ENCODE measurements around the gene BICC1.

The BICC1 gene

GRCh38 chr10:58840840-58841435 lies 328.3 kb downstream of the BICC1 start:
- no peak for TF ChIP-seq CTCF (IDR thresholded peaks at IDR 0.05; ENCODE audit: insufficient read depth, low read depth, low read length, missing control alignments)
- H3K4me3 ChIP-seq (ENCODE audit: low read depth, low read length): no peak overlapping the region
- DNase-seq (ENCODE audit: low read depth): no peak

GRCh38 chr10:58842860-58843376 lies 330.2 kb downstream of the BICC1 start:
- no peak for DNase-seq (ENCODE audit: low read depth)

GRCh38 chr10:58843760-58844159 lies 331.1 kb downstream of the BICC1 start:
- no peak for TF ChIP-seq CTCF (IDR thresholded peaks at IDR 0.05; ENCODE audit: insufficient read depth, low read depth, low read length, missing control alignments)
- no peak overlapping the region for H3K4me3 ChIP-seq (ENCODE audit: low read depth, low read length)
- no peak for DNase-seq (ENCODE audit: low read depth)

More at GRCh38 chr10:58842860-58843376, 330.2 kb downstream of the BICC1 start:
- H3K4me3 ChIP-seq (ENCODE audit: low read depth, low read length): no peak overlapping the region
- no peak for TF ChIP-seq CTCF (IDR thresholded peaks at IDR 0.05; ENCODE audit: insufficient read depth, low read depth, low read length, missing control alignments)

GRCh38 chr10:58844680-58845079 lies 332.0 kb downstream of the BICC1 start:
- no peak for DNase-seq (ENCODE audit: low read depth)
- no peak for TF ChIP-seq CTCF (IDR thresholded peaks at IDR 0.05; ENCODE audit: insufficient read depth, low read depth, low read length, missing control alignments)

GRCh38 chr10:58846856-58847255 lies 334.2 kb downstream of the BICC1 start:
- TF ChIP-seq CTCF (IDR thresholded peaks at IDR 0.05; ENCODE audit: insufficient read depth, low read depth, low read length, missing control alignments): no peak
- H3K4me3 ChIP-seq (ENCODE audit: low read depth, low read length): no peak overlapping the region
- no peak for DNase-seq (ENCODE audit: low read depth)

More at GRCh38 chr10:58844680-58845079, 332.0 kb downstream of the BICC1 start:
- H3K4me3 ChIP-seq (ENCODE audit: low read depth, low read length): no peak overlapping the region

- no peak overlapping the region for H3K4me3 ChIP-seq (ENCODE audit: low read depth, low read length)
- TF ChIP-seq CTCF (IDR thresholded peaks at IDR 0.05; ENCODE audit: insufficient read depth, low read depth, low read length, missing control alignments): no peak
- DNase-seq (ENCODE audit: low read depth): no peak
Observed at GRCh38 chr10:58851606-58852005, 338.9 kb downstream of the BICC1 start.

GRCh38 chr10:58853668-58854067 lies 341.0 kb downstream of the BICC1 start:
- no peak for TF ChIP-seq CTCF (IDR thresholded peaks at IDR 0.05; ENCODE audit: insufficient read depth, low read depth, low read length, missing control alignments)
- no peak overlapping the region for H3K4me3 ChIP-seq (ENCODE audit: low read depth, low read length)
- no peak for DNase-seq (ENCODE audit: low read depth)
